Kidney (tissue), 14 donors: ENCODE measurements around the gene NSG1. TPM values are rescaled to one million over a fixed set of nuclear protein-coding genes. Genes with fewer than 3 reads are reported as not detected.

ENCODE experiments used
- DNase-seq, 5 donors: peaks; one replicate each; pipeline ENCODE4 v3.0.0-alpha.2; 2013 to 2020
- FAIRE-seq: peaks from 2 replicates; lab custom pipeline; 2012; peaks lifted over from hg19 to GRCh38; lab: Jason Lieb, UNC
- H3K27ac ChIP-seq, 2 donors: one replicate each; pipeline ENCODE4 v1.7.0; 2013; ENCODE audit warnings: low read depth in 2 of 2, low read length in 2 of 2, inconsistent platforms in 1 of 2
- H3K27me3 ChIP-seq: one replicate; pipeline ENCODE4 v1.7.1; 2013; ENCODE audit warnings: low read length, inconsistent platforms; ENCODE audit not compliant: control insufficient read depth, insufficient read depth
- H3K36me3 ChIP-seq, 3 donors: one replicate each; pipeline versions ENCODE4 v1.7.0 to v1.7.1; 2013; ENCODE audit warnings: low read length in 3 of 3, control low read depth in 1 of 3, inconsistent platforms in 1 of 3; ENCODE audit not compliant: insufficient read depth in 3 of 3, control insufficient read depth in 2 of 3
- H3K4me1 ChIP-seq, 3 donors: one replicate each; pipeline versions ENCODE4 v1.7.0 to v1.7.1; 2013; ENCODE audit warnings: low read length in 3 of 3, inconsistent platforms in 1 of 3, low read depth in 1 of 3; ENCODE audit not compliant: control insufficient read depth in 2 of 3, insufficient read depth in 2 of 3
- H3K4me3 ChIP-seq, 3 donors: one replicate each; pipeline versions ENCODE4 v1.7.0 to v1.8.1; 2013; ENCODE audit warnings: low read length in 3 of 3, control low read depth in 1 of 3, inconsistent platforms in 1 of 3
- H3K9ac ChIP-seq, 3 donors: one replicate each; pipeline versions ENCODE4 v1.7.0 to v1.7.1; 2013; ENCODE audit warnings: low read length in 3 of 3, control low read depth in 1 of 3, inconsistent platforms in 1 of 3
- H3K9me3 ChIP-seq, 3 donors: one replicate each; pipeline versions ENCODE4 v1.7.0 to v1.7.1; 2013; ENCODE audit warnings: low read length in 3 of 3, control low read depth in 1 of 3, inconsistent platforms in 1 of 3; ENCODE audit not compliant: control insufficient read depth in 2 of 3, insufficient read depth in 1 of 3
- CTCF ChIP-seq: IDR thresholded peaks from 3 replicates; pipeline ENCODE4 v1.5.1; 2012; ENCODE audit warnings: mild to moderate bottlenecking, moderate library complexity, borderline replicate concordance; ENCODE audit not compliant: insufficient read depth; ENCODE audit errors: extremely low read depth
- intact Hi-C: fragments of 100-400 bp; cut with DNase I; formaldehyde crosslinking; loops from one replicate; pipeline ENCODE4 v1.11.1; 2022
- polyA plus RNA-seq: library from polyadenylated mRNA; stranded (reverse); fragments of 350-450 nt; fragmentation: Illumina TruSeq; extraction: RNeasy Lipid Tissue Mini Kit (QIAGEN cat#74804); gene quantifications from one replicate; pipeline ENCODE4 v1.2.3, GENCODE V29; 2014; ENCODE audit warnings: low read depth, low replicate concordance; ENCODE audit not compliant: insufficient read depth
- total RNA-seq: library from RNA; stranded (reverse); fragmentation: NEBNext Ultra II Directional; extraction: Animal tissue kit (Norgen Biotek cat#: 25700); gene quantifications from one replicate; pipeline ENCODE4 v1.2.1, GENCODE V29; 2021
- donor health status: control.
- donor health status: control.
- donor health status: control.
- donor health status: control.
- donor health status: control.
- donor health status: DM: yes; HTN: yes; CAD: no.
- donor health status: Normal renal cell carcinoma (clear cell type).

NSG1 gene
- total and polyA plus RNA-seq, 2 donors from 2014 or later = 4.7 to 9.5 TPM

GRCh38 chr4:4422856-4423499 lies 36.1 kb downstream of the NSG1 start:
- Histone ChIP-seq H3K36me3 (peaks cover 2 to 37% (median 34%) of the 10 kb centered on the region in 3 donors), H3K9me3 (no peaks in the 10 kb centered on the region), H3K27me3 (no peaks in the 10 kb centered on the region), H3K4me1 (no peaks in the 10 kb centered on the region), H3K27ac (no peak overlapping the region), H3K9ac (no peak overlapping the region), H3K4me3 (no peak overlapping the region)
- TF ChIP-seq CTCF = no peak
- FAIRE-seq (no peak), DNase-seq (peak in 2 of 5 donors; percentile 18 to 28)
- intact Hi-C loops = no loop called here

GRCh38 chr4:4423706-4424498 lies 37.0 kb downstream of the NSG1 start:
- H3K9ac ChIP-seq = no peak overlapping the region
- TF ChIP-seq CTCF = no peak
- peaks cover 2 to 36% (median 36%) of the 10 kb centered on the region in 3 donors for H3K36me3 ChIP-seq
- H3K27me3 ChIP-seq = no peaks in the 10 kb centered on the region
- no peak overlapping the region for H3K4me3 ChIP-seq
- no peaks in the 10 kb centered on the region for H3K4me1 ChIP-seq
- peak in 3 of 5 donors; percentile 12 to 36 (median 24) for DNase-seq
- FAIRE-seq = no peak
- H3K27ac ChIP-seq = no peak overlapping the region
- H3K9me3 ChIP-seq = no peaks in the 10 kb centered on the region
- intact Hi-C loops = no loop called here

GRCh38 chr4:4424499-4425115 lies 37.7 kb downstream of the NSG1 start:
- Histone ChIP-seq H3K9ac (no peak overlapping the region), H3K27ac (no peak overlapping the region), H3K4me1 (no peaks in the 10 kb centered on the region), H3K4me3 (no peak overlapping the region), H3K36me3 (peaks cover 2 to 35% (median 30%) of the 10 kb centered on the region in 3 donors), H3K27me3 (no peaks in the 10 kb centered on the region), H3K9me3 (no peaks in the 10 kb centered on the region)
- peak in 1 of 5 donors; percentile 20 for DNase-seq
- intact Hi-C loops = no loop called here
- FAIRE-seq = no peak
- no peak for TF ChIP-seq CTCF
